NCI-H82 (cell line): ENCODE results near the gene NCLN.
"Not testable (repeated sequence)": the region's sequence is repeated elsewhere in the genome, so short reads cannot be mapped to it uniquely, and the experiment has no call there.

ENCODE experiments used
- DNase-seq: peaks from one replicate; lab custom pipeline; 2025; lab: John Stamatoyannopoulos, UW

The NCLN gene

GRCh38 chr19:3185461-3186159 lies at the start of gene NCLN:
Gene NCLN (plus strand): TSS chr19:3185930. CDS start chr19:3186031, 101 bp downstream.
- DNase-seq = peak; percentile 92

GRCh38 chr19:3135961-3136683 lies 49.6 kb upstream of the NCLN start, which contains the start of gene GNA15:
Gene GNA15 (plus strand): TSS chr19:3136033. CDS start chr19:3136451, 418 bp downstream.
- DNase-seq = no peak

GRCh38 chr19:3136684-3137055 lies 49.1 kb upstream of the NCLN start:
- no peak for DNase-seq

GRCh38 chr19:3137119-3137518 lies 48.6 kb upstream of the NCLN start:
- DNase-seq = no peak

GRCh38 chr19:3138268-3138667 lies 47.5 kb upstream of the NCLN start:
- DNase-seq = no peak

- no peak for DNase-seq
Measured at GRCh38 chr19:3140667-3141038, 45.1 kb upstream of the NCLN start.

GRCh38 chr19:3142292-3142670 lies 43.4 kb upstream of the NCLN start:
- DNase-seq = no peak

- DNase-seq = no peak
Measured at GRCh38 chr19:3142781-3143337, 42.9 kb upstream of the NCLN start.

- no peak for DNase-seq
Measured at GRCh38 chr19:3145909-3146676, 39.6 kb upstream of the NCLN start.

GRCh38 chr19:3146677-3147100 lies 39.0 kb upstream of the NCLN start:
- peak; percentile 37 for DNase-seq

GRCh38 chr19:3148503-3148902 lies 37.2 kb upstream of the NCLN start:
- no peak for DNase-seq

- no peak for DNase-seq
Measured at GRCh38 chr19:3149089-3149488, 36.6 kb upstream of the NCLN start.

GRCh38 chr19:3149526-3150505 lies 35.9 kb upstream of the NCLN start:
- no peak for DNase-seq

- no peak for DNase-seq
Measured at GRCh38 chr19:3150739-3151329, 34.9 kb upstream of the NCLN start.

- DNase-seq = no peak
Measured at GRCh38 chr19:3151563-3152418, 33.9 kb upstream of the NCLN start.

GRCh38 chr19:3152419-3152780 lies 33.3 kb upstream of the NCLN start:
- no peak for DNase-seq

GRCh38 chr19:3153286-3154230 lies 32.2 kb upstream of the NCLN start:
- no peak for DNase-seq

- not testable (repeated sequence) for DNase-seq
Measured at GRCh38 chr19:3154447-3154846, 31.3 kb upstream of the NCLN start.
